Activated CD8-positive, alpha-beta memory T cell treated with anti-CD3 and anti-CD28 coated beads, Interleukin-2, amount 50 U/mL, for 4 hours (primary cell): Measurements from ENCODE around the gene RNF138.
A peak's percentile ranks its signal among the peaks of the same experiment; 100 is the strongest.
"Not testable (repeated sequence)": the region's sequence is repeated elsewhere in the genome, so short reads cannot be mapped to it uniquely, and the experiment has no call there.

Experiments
- DNase-seq: peaks from one replicate; pipeline ENCODE4 v3.0.0-alpha.2; 2020

Gene RNF138

GRCh38 chr18:32096946-32097345 lies 5.3 kb downstream of the RNF138 start:
- DNase-seq, result no peak

GRCh38 chr18:32104516-32104915 lies 12.8 kb downstream of the RNF138 start:
- DNase-seq, result no peak

- DNase-seq, result no peak
Observed at GRCh38 chr18:32110005-32110404, 18.3 kb downstream of the RNF138 start.

- no peak for DNase-seq
Observed at GRCh38 chr18:32111706-32112105, 20.0 kb downstream of the RNF138 start.

GRCh38 chr18:32112826-32113225 lies 21.2 kb downstream of the RNF138 start:
- DNase-seq, result no peak

- DNase-seq, result no peak
Observed at GRCh38 chr18:32114293-32114942, 22.7 kb downstream of the RNF138 start.

- DNase-seq, result no peak
Observed at GRCh38 chr18:32122039-32122438, 30.4 kb downstream of the RNF138 start.

- DNase-seq, result no peak
Observed at GRCh38 chr18:32126538-32126937, 34.9 kb downstream of the RNF138 start.

GRCh38 chr18:32135625-32136024 lies 44.0 kb downstream of the RNF138 start:
- DNase-seq, result no peak

- no peak for DNase-seq
Observed at GRCh38 chr18:32138332-32138982, 46.8 kb downstream of the RNF138 start.

- no peak for DNase-seq
Observed at GRCh38 chr18:32139835-32140283, 48.2 kb downstream of the RNF138 start.

- no peak for DNase-seq
Observed at GRCh38 chr18:32148185-32148870, 56.7 kb downstream of the RNF138 start.

GRCh38 chr18:32152705-32153448 lies 61.2 kb downstream of the RNF138 start:
- no peak for DNase-seq

- DNase-seq, result no peak
Observed at GRCh38 chr18:32156855-32157254, 65.2 kb downstream of the RNF138 start.

GRCh38 chr18:32157580-32157979 lies 65.9 kb downstream of the RNF138 start:
- no peak for DNase-seq

- peak; percentile 68 for DNase-seq
Observed at GRCh38 chr18:32158108-32158624, 66.5 kb downstream of the RNF138 start.

GRCh38 chr18:32158631-32159030 lies 67.0 kb downstream of the RNF138 start:
- not testable (repeated sequence) for DNase-seq

- no peak for DNase-seq
Observed at GRCh38 chr18:32160547-32160946, 68.9 kb downstream of the RNF138 start.

- DNase-seq, result no peak
Observed at GRCh38 chr18:32167980-32168730, 76.5 kb downstream of the RNF138 start.

GRCh38 chr18:32173654-32174053 lies 82.0 kb downstream of the RNF138 start:
- no peak for DNase-seq

GRCh38 chr18:32174719-32175118 lies 83.0 kb downstream of the RNF138 start:
- no peak for DNase-seq

GRCh38 chr18:32175265-32175664 lies 83.6 kb downstream of the RNF138 start:
- DNase-seq, result no peak
